PC-3 (cell line): ENCODE data around the gene SLC13A3. TPM values are rescaled to one million over a fixed set of nuclear protein-coding genes. Genes with fewer than 3 reads are reported as not detected.

ENCODE experiments used
- ATAC-seq: fragments of 200-7000 bp; cut with Tn5 transposase; 2 replicates; pipeline ENCODE4 v1.9.1; 2020; ENCODE audit warnings: mild to moderate bottlenecking, moderate library complexity
- BruUV-seq: library from RNA; stranded (reverse); fragments of 400-500 nt; replicated peaks from 2 replicates; lab custom pipeline; 2021; lab: Mats Ljungman, UMichigan
- CTCF ChIA-PET: fragments of 300-600 bp; sonication (Branson Sonifier 250); formaldehyde crosslinking; loops from one replicate; lab custom pipeline; 2022; ENCODE audit warnings: antibody characterized with exemption; lab: Charles Lee
- POLR2A ChIA-PET: fragments of 300-600 bp; sonication (Branson Sonifier 250); formaldehyde crosslinking; loops from one replicate; lab custom pipeline; 2022; ENCODE audit warnings: antibody characterized with exemption; ENCODE audit not compliant: unreplicated experiment; lab: Charles Lee
- DNase-seq: peaks from one replicate; pipeline ENCODE4 v3.0.0-alpha.2; 2015
- H2AFZ ChIP-seq: fragments of 300-600 bp; sonication (generic); 2 replicates; pipeline ENCODE4 v1.6.0; 2016; ENCODE audit warnings: antibody characterized with exemption, low read length
- H3F3A ChIP-seq: fragments of 300-600 bp; sonication (generic); one replicate; pipeline ENCODE4 v1.6.0; 2017; ENCODE audit warnings: antibody characterized with exemption, low read length, control low read depth, mild to moderate bottlenecking; ENCODE audit not compliant: unreplicated experiment
- H3K27ac ChIP-seq: fragments of 300-600 bp; sonication (generic); 2 replicates; pipeline ENCODE4 v1.5.1; 2016; ENCODE audit warnings: mild to moderate bottlenecking, low read length
- H3K27me3 ChIP-seq: fragments of 300-600 bp; sonication (generic); 2 replicates; pipeline ENCODE4 v1.6.1; 2016; ENCODE audit warnings: low read length, mixed read lengths
- H3K36me3 ChIP-seq: fragments of 300-600 bp; sonication (generic); 2 replicates; pipeline ENCODE4 v1.6.1; 2016; ENCODE audit warnings: low read depth, mixed run types, low read length, mixed read lengths
- H3K4me1 ChIP-seq: fragments of 300-600 bp; sonication (generic); 2 replicates; pipeline ENCODE4 v1.5.1; 2016; ENCODE audit warnings: low read length; ENCODE audit not compliant: insufficient read depth
- H3K4me2 ChIP-seq: fragments of 300-600 bp; sonication (generic); 2 replicates; pipeline ENCODE4 v1.6.0; 2016; ENCODE audit warnings: low read length
- H3K4me3 ChIP-seq: fragments of 300-600 bp; sonication (generic); 2 replicates; pipeline ENCODE4 v1.5.1; 2016; ENCODE audit warnings: mild to moderate bottlenecking, low read length, mixed read lengths
- H3K79me2 ChIP-seq: fragments of 300-600 bp; sonication (generic); 2 replicates; pipeline ENCODE4 v1.6.1; 2017; ENCODE audit warnings: low read length, mixed read lengths
- H3K9ac ChIP-seq: fragments of 300-600 bp; sonication (generic); 2 replicates; pipeline ENCODE4 v1.6.0; 2016; ENCODE audit warnings: mild to moderate bottlenecking, low read length
- H3K9me2 ChIP-seq: fragments of 300-600 bp; sonication (generic); replicated peaks from 2 replicates; pipeline ENCODE4 v1.6.1; 2016; ENCODE audit warnings: mixed run types, low read length, mixed read lengths
- H3K9me3 ChIP-seq: fragments of 300-600 bp; sonication (generic); 2 replicates; pipeline ENCODE4 v1.6.1; 2016; ENCODE audit warnings: low read length, mixed read lengths
- H4K20me1 ChIP-seq: fragments of 300-600 bp; sonication (generic); 2 replicates; pipeline ENCODE4 v1.6.1; 2016; ENCODE audit warnings: low read length, mixed read lengths
- CTCF ChIP-seq: fragments of 300-600 bp; sonication (generic); conservative IDR thresholded peaks from 2 replicates; pipeline ENCODE4 v1.5.1; 2017; ENCODE audit warnings: antibody characterized with exemption, low read depth, mild to moderate bottlenecking, low read length
- EZH2 ChIP-seq: fragments of 300-600 bp; sonication (generic); IDR thresholded peaks from one replicate; pipeline ENCODE4 v1.6.1; 2017; ENCODE audit warnings: antibody characterized with exemption, mild to moderate bottlenecking, low read length; ENCODE audit not compliant: unreplicated experiment
- EZH2phosphoT487 ChIP-seq: fragments of 300-600 bp; sonication (generic); IDR thresholded peaks from 2 replicates; pipeline ENCODE4 v1.6.1; 2018; ENCODE audit warnings: mild to moderate bottlenecking, antibody characterized with exemption, low read length, borderline replicate concordance
- intact Hi-C: fragments of 100-400 bp; cut with micrococcal nuclease; formaldehyde crosslinking; loops from 2 replicates; pipeline ENCODE4 v1.9.0; 2023
- total RNA-seq: library from RNA; depleted of rRNA; stranded (reverse); fragments of >200 nt; gene quantifications from 2 replicates; pipeline ENCODE4 v1.2.3, GENCODE V29; 2014

The SLC13A3 gene
- total RNA-seq, 1 experiment from 2014 or later = not detected

- DNase-seq (no peak), ATAC-seq (no peak)
- H3K27ac ChIP-seq = no peak overlapping the region
- no peaks in the 10 kb centered on the region for H3F3A ChIP-seq
- H4K20me1 ChIP-seq = no peaks in the 10 kb centered on the region
- no peaks in the 10 kb centered on the region for H3K9me2 ChIP-seq
- H3K27me3 ChIP-seq = no peaks in the 10 kb centered on the region
- H3K9me3 ChIP-seq = no peaks in the 10 kb centered on the region
- H3K4me1 ChIP-seq = no peaks in the 10 kb centered on the region
- H3K36me3 ChIP-seq = no peaks in the 10 kb centered on the region
- CTCF ChIA-PET = no interaction called here
- TF ChIP-seq EZH2 (no peak), EZH2phosphoT487 (no peak)
- H2AFZ ChIP-seq = no peak overlapping the region
- no peaks in the 10 kb centered on the region for H3K79me2 ChIP-seq
- H3K9ac ChIP-seq = no peak overlapping the region
- H3K4me3 ChIP-seq = no peak overlapping the region
- intact Hi-C loops = no loop called here
- no peak overlapping the region for H3K4me2 ChIP-seq
- BruUV-seq = no TSS peak
- POLR2A ChIA-PET = no interaction called here
These were observed 15.6 kb downstream of the SLC13A3 start for GRCh38 chr20:46635514-46636136.

- Histone ChIP-seq H4K20me1 (no peaks in the 10 kb centered on the region), H3F3A (no peaks in the 10 kb centered on the region), H3K36me3 (no peaks in the 10 kb centered on the region), H2AFZ (no peak overlapping the region), H3K4me1 (no peaks in the 10 kb centered on the region), H3K9me3 (no peaks in the 10 kb centered on the region), H3K9ac (no peak overlapping the region), H3K9me2 (no peaks in the 10 kb centered on the region), H3K27me3 (0 out of 2 replicates have a peak, but pooled peaks cover 3% of the 10 kb centered on the region), H3K79me2 (no peaks in the 10 kb centered on the region), H3K4me3 (no peak overlapping the region), H3K27ac (no peak overlapping the region), H3K4me2 (no peak overlapping the region)
- CTCF ChIA-PET = no interaction called here
- ATAC-seq (no peak), DNase-seq (no peak)
- POLR2A ChIA-PET = no interaction called here
- TF ChIP-seq EZH2 = no peak
- no peak for TF ChIP-seq CTCF
- TF ChIP-seq EZH2phosphoT487 = no peak
- no TSS peak for BruUV-seq
- intact Hi-C loops = no loop called here
These were observed 16.7 kb downstream of the SLC13A3 start for GRCh38 chr20:46634528-46634927.

GRCh38 chr20:46631874-46632446 is 19.3 kb downstream of the SLC13A3 start:
- Histone ChIP-seq H4K20me1 (no peaks in the 10 kb centered on the region), H3K4me3 (no peak overlapping the region), H3K79me2 (no peaks in the 10 kb centered on the region), H3K4me2 (no peak overlapping the region), H3K27ac (no peak overlapping the region), H3K36me3 (no peaks in the 10 kb centered on the region), H3K4me1 (no peaks in the 10 kb centered on the region), H3K9ac (no peak overlapping the region), H3K9me2 (no peaks in the 10 kb centered on the region), H3K27me3 (peaks cover 3% of the 10 kb centered on the region; the same call in 1 of the 2 replicates), H3F3A (no peaks in the 10 kb centered on the region), H3K9me3 (no peaks in the 10 kb centered on the region), H2AFZ (no peak overlapping the region)
- POLR2A ChIA-PET = no interaction called here
- DNase-seq = no peak
- no peak for TF ChIP-seq CTCF
- no peak for TF ChIP-seq EZH2
- no peak for TF ChIP-seq EZH2phosphoT487
- intact Hi-C loops = no loop called here
- CTCF ChIA-PET = no interaction called here
- BruUV-seq = no TSS peak
- no peak for ATAC-seq
